ENCODE data around the gene SLC35C1. TPM values are rescaled to one million over a fixed set of nuclear protein-coding genes. Genes with fewer than 3 reads are reported as not detected.

The SLC35C1 gene
- total RNA-seq, 4 donors from 2014 or later, result 3.8 to 12.1 (median 7.0) TPM

DNA sequence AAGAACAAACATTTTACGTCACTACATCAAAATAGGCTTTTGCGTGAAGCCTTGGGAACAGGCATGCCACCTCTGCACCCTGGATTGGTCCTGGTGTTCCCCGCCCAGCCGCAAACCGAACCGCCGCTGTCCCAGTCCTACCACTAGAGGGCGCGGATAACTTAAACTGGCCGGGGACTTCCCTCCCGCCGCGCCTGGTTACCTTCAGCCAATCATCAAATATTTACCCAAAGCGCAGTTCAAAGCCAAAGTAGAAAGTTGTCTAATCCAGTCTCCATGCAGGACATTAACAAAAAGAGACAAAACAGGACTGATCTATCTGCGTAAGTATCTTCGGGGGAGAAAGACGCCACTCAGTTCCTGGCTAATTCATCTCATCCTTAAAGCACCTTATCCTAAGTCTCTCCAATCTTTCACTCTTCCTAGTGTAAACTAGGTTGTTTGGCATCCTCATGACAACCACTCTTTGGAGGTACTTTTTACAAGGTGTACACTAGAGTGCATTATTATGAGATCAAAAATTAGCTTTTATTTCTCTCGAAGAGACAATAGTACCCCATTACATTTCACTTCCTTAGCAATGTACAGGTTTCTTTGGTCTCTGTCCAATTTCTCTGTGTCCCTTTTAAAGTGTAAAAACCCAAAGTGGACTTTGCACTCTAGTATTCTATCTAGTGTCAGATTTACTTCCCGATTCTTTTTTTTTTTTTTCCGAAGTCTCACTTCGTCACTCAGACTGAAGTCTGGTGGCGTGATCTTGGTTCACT lies 38.4 kb downstream of the SLC35C1 start:
- DNase-seq (ENCODE audit: low spot score in 2 of 2), result peak; percentile 92 to 98
- intact Hi-C loops (cut with DNase I; ENCODE audit: low total_unique reads), result no loop called here
- TF ChIP-seq, protein P1, sequence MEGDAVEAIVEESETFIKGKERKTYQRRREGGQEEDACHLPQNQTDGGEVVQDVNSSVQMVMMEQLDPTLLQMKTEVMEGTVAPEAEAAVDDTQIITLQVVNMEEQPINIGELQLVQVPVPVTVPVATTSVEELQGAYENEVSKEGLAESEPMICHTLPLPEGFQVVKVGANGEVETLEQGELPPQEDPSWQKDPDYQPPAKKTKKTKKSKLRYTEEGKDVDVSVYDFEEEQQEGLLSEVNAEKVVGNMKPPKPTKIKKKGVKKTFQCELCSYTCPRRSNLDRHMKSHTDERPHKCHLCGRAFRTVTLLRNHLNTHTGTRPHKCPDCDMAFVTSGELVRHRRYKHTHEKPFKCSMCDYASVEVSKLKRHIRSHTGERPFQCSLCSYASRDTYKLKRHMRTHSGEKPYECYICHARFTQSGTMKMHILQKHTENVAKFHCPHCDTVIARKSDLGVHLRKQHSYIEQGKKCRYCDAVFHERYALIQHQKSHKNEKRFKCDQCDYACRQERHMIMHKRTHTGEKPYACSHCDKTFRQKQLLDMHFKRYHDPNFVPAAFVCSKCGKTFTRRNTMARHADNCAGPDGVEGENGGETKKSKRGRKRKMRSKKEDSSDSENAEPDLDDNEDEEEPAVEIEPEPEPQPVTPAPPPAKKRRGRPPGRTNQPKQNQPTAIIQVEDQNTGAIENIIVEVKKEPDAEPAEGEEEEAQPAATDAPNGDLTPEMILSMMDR (IDR thresholded peaks at IDR 0.05), result peak in 2 of 3 donors; percentile 38 to 82
- no peak for TF ChIP-seq POLR2A (IDR thresholded peaks at IDR 0.05)
- H3K4me3 ChIP-seq (ENCODE audit: low read depth, poor library complexity, severe bottlenecking), result no peak overlapping the region
- WGBS, 2 donors, result 17% methylated on average over 22 of the region's 22 CpGs

DNA sequence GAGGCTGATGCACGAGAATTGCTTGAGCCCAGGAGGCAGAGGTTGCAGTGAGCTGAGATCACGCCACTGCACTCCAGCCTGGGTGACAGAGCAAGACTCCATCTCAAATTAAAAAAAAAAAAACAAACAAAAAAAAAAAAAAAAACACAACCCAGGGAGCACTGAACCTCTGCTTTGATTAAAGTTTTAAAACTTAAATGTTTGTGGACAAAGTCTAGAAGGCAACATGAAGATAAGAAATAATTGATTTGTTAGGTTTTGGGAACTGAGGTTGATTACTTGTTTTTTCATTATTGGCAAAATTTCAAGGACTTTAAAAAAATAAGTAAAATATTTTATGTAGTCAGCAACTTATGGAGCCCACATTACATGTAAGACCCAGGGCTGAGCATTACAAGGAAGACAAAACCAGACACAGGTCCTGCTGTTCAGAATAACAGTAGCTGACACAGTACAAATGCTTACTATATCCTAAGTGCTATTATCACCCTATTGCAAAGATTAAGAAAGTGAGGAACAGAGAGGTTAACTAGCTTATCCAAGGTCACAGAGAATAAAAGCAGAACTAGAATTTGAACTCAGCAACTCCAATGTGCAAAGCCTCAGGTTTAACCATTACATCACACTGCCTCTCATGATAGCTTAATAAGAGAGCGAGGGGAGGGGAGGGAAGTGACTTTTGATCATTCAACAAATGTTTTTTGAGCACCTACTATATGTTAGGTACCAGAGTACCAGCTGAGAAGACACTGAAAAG lies 40.1 kb downstream of the SLC35C1 start:
- TF ChIP-seq, protein P1 (IDR thresholded peaks at IDR 0.05), result no peak
- TF ChIP-seq POLR2A (IDR thresholded peaks at IDR 0.05), result no peak
- intact Hi-C loops (cut with DNase I; ENCODE audit: low total_unique reads), result no loop called here
- no peak overlapping the region for H3K4me3 ChIP-seq (ENCODE audit: low read depth, poor library complexity, severe bottlenecking)
- WGBS, 2 donors, result 80 to 84% methylated on average over 3 of the region's 3 CpGs
- no peak for DNase-seq (ENCODE audit: low spot score in 2 of 2)

DNA sequence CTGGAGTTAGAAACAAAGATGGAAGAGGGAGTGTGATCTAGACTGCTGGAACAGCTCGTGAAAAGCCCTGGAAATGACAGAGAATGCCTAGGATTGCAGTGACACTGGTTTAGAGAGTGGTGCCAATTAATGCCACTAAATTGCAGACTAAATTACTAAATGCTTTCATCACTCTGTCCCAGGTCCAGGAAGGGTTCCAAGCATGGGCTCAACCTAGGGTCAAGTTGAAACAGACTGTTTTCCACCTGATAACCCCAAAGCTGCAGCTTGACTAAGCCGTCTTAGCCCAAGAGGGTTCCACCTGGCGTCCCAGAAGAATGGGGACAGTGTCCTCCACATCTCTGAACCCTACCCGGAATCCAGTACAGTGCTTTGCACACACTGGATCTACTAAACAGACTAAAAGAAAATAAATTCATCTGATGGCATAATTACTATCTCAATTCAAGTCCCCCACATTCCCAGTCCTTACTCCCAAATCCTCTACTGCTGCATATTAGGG lies 41.3 kb downstream of the SLC35C1 start:
- intact Hi-C loops (cut with DNase I; ENCODE audit: low total_unique reads), result no loop called here
- TF ChIP-seq POLR2A (IDR thresholded peaks at IDR 0.05), result no peak
- TF ChIP-seq, protein P1 (IDR thresholded peaks at IDR 0.05), result no peak
- WGBS, 2 donors, result 81 to 85% methylated on average over 4 of the region's 4 CpGs
- peak in 1 of 2 donors; percentile 74 for DNase-seq (ENCODE audit: low spot score in 2 of 2)
- no peak overlapping the region for H3K4me3 ChIP-seq (ENCODE audit: low read depth, poor library complexity, severe bottlenecking)

DNA sequence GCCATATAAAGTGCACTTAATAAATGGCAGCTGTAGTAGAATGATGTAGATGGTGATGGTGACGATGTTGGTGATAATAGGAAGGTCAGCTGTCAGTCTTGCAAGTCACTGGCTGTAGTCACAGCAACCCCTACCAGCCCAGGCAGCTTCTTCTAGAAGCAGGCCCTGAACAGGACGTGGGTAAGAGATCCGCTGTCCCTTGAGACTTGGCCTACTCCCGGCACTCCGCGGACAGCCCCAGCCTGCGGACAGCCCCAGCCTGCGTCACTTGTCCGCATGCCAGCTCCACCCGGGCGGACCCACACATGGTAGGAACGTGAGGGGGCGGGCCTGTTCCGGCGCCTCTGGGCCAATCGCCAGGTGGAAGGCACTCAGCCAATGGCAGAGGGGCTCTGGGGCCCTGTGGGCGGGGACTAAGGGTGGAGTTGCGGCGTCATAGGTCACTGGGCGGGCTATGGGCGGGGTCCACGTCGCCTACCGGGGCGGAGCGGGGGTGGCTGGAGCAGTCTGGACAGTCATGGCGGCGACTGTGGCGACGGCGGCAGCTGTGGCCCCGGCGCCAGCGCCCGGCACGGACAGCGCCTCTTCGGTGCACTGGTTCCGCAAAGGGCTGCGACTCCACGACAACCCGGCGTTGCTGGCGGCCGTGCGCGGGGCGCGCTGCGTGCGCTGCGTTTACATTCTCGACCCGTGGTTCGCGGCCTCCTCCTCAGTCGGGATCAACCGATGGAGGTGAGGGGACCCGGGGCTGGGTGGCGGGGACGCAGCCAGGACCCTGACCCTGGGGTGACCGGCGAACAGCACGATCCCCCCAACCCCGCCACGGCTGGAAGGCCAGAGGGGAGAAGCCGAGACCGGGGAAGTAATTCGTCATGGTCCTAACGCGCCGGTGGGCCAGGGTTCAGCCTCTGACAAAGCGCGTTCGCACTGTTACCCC lies 42.3 kb downstream of the SLC35C1 start, which contains the start of gene CRY2:
TSS of gene CRY2 (plus strand) at position 502 of the 937 bp plus-strand sequence. CDS start at position 518, 16 bp downstream.
- WGBS, 2 donors, result 0 to 1% methylated on average over 40 to 55 of the region's 75 CpGs
- TF ChIP-seq, protein P1 (IDR thresholded peaks at IDR 0.05), result no peak
- peak in 1 of 2 donors; percentile 91 for TF ChIP-seq POLR2A (IDR thresholded peaks at IDR 0.05)
- H3K4me3 ChIP-seq (ENCODE audit: low read depth, poor library complexity, severe bottlenecking), result peak within 1 kb of the TSS; percentile 87
- DNase-seq (ENCODE audit: low spot score in 2 of 2), result peak; percentile 99 to 100
- intact Hi-C loops (cut with DNase I; ENCODE audit: low total_unique reads), result no loop called here

DNA sequence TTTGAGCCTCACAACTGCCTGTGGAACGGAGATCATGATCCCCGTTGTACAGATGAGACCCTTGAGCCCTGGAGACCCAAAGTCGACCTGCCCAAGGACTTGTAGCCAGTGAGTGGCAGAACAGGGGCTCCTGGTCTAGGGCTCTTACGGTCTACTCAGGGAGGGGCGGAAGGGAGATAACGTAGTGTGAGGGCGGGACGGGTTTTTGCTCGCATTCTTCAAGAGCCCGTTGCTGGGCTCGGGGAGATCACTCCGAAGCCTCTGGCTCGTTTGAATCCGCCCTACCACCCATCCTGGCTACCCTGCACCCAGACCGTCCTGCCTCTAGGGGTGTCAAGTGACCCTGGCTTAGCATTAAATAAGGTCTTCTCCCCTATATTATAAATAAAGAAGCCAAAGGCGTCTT lies 43.0 kb downstream of the SLC35C1 start:
- DNase-seq (ENCODE audit: low spot score in 2 of 2), result peak; percentile 53 to 87
- WGBS, 2 donors, result 0 to 1% methylated on average over 16 of the region's 16 CpGs
- no peak for TF ChIP-seq POLR2A (IDR thresholded peaks at IDR 0.05)
- TF ChIP-seq, protein P1 (IDR thresholded peaks at IDR 0.05), result no peak
- H3K4me3 ChIP-seq (ENCODE audit: low read depth, poor library complexity, severe bottlenecking), result peak overlapping the region; percentile 87
- intact Hi-C loops (cut with DNase I; ENCODE audit: low total_unique reads), result no loop called here

Measured in lower leg skin (tissue), 4 donors.